GM19023 (cell line): ENCODE results near the gene NAT14.

Source experiments
- ATAC-seq: cut with Tn5 transposase; IDR thresholded peaks from one replicate; pipeline ENCODE4 v1.9.1; 2021; ENCODE audit warnings: mild to moderate bottlenecking, moderate library complexity; ENCODE audit not compliant: unreplicated experiment

NAT14 gene

GRCh38 chr19:55498246-55498840 lies 13.4 kb downstream of the NAT14 start:
- ATAC-seq: no peak

GRCh38 chr19:55500368-55500952 lies 15.5 kb downstream of the NAT14 start:
- ATAC-seq: no peak

DNA sequence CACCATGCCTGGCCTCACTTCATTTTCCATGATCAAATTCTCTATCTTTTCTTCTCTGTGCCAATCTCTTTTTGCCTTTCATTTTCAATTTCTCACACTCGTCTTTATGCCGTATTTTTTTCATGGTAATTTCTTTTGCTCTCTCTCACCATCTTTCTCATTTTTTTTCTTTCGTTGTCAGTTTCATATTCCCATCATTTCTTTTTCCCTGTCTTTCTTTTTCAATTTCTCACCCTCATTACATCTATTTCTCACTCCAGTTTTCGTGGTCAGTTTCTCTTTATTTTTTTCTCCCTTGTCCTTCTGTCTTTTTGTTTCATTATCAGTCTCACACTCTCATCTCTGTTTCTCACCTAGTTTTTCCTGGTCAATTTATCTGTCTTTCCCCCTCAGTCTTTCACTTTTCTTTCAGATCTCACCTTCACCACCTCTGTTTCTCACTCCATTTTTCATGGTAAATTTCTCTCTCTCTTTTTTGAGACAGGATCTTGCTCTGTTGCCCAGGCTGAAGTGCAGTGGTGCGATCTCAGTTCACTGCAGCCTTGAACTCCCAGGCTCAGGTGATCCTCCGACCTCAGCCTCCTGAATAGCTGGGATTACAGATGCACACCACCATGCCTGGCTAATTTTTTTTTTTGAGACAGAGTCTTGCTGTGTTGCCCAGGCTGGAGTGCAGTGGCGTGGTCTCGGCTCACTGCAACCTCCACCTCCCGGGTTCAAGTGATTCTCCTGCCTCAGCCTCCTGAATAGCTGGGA lies 17.4 kb downstream of the NAT14 start:
- ATAC-seq: no peak

DNA sequence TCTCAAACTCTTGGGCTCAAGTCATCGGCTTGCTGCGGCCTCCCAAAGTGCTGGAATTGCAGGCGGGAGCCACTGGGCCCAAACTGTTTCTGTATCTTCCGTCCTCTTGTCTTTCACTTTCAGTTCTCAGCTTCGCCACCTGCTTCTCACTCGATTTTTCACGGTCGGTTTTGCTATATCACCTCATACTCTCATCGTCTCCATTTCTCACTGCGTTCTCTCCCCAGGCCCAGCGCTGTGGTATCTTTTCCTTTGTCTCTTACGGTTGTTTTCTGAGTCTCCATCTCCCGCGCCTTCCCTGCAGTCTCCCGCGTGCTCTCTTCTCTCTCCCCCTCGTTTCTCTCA lies 18.1 kb downstream of the NAT14 start:
- ATAC-seq: no peak

DNA sequence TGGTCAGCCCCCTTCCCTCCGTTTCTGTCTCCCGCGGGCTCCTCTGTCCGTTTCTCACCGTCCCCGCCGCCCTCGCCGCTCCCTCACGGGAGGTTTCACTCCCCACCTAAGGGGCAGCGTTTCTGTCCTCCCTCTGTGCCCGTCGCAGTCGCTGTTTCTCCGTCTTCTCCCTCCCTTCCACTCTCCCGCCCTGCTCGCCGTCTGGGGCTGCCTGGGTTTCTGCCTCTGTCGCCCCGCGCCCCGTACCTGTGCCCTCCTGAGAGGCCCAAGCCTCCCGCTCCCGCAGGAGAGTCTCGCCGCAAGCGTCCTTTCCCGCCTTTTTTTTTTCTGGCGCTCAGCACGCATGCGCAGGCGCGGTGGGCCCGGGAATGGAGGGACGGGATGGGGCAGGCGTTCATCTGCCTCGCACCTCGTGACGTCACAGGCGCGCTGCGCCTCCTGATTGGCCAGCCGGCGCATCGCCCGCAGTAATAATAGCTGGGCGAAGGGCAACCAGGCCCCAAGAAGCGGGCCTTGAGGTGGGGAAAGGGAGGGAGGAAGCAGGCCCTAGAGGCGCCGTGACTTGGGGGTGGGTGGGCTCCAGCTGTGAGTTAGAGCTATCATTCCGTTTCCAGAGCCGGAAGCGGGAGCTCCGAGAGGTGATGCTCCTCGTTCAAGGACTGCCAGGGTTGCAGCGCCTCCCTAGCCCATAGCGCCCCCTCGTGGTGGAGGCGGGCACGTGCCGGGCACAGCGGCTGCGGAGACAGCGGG lies 18.7 kb downstream of the NAT14 start:
- peak; percentile 96 for ATAC-seq

DNA sequence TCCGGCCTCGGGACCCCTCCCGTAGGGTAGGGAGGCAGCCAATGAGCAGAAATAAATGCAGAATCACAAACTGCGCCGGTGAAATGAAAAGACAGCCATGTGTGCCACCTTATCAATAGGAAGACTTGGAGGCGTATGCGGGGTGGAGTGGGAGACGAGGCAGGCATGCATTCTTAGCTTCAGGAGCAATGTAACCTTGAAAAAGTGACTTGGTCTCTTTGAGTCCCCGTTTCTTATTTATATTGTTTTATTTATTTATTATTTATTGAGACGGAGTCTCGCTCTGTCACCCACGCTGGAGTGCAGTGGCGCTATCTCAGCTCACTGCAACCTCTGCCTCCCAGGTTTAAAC lies 19.2 kb downstream of the NAT14 start:
- ATAC-seq: no peak

- no peak for ATAC-seq
Observed at GRCh38 chr19:55504981-55505380, 20.0 kb downstream of the NAT14 start.

- no peak for ATAC-seq
Observed at GRCh38 chr19:55508120-55508519, 23.1 kb downstream of the NAT14 start.

GRCh38 chr19:55516878-55517620 lies 32.1 kb downstream of the NAT14 start:
- peak; percentile 99 for ATAC-seq

GRCh38 chr19:55519451-55520311 lies 34.7 kb downstream of the NAT14 start:
- no peak for ATAC-seq

DNA sequence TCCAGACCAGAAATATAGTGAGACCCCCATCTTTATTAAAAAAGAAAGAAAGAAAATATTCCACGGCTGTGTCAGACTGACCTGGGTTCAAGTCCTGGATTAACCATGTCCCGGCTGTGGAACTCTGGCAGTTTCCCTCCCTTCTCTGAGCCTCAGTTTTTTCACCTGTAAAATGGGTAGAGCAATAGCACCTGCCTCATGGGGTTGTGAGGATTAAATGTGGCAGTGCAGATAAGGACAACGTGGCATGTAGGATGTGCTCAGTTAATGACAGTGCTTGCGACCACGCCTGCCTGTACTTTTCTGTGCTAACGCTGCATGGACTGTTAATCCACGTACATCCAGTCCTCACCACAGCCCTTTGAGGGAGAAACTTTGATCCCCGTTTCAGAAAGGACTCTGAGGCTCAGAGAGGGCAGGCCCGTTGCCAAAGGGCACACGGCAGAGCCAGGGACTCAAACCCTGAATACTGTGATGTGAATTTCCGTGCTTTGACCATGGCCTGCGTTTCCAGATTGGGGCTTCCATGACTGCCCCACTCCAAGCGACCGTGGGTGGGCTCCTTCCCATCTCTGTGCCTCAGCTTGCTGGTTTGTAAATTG lies 35.8 kb downstream of the NAT14 start:
- ATAC-seq: no peak

DNA sequence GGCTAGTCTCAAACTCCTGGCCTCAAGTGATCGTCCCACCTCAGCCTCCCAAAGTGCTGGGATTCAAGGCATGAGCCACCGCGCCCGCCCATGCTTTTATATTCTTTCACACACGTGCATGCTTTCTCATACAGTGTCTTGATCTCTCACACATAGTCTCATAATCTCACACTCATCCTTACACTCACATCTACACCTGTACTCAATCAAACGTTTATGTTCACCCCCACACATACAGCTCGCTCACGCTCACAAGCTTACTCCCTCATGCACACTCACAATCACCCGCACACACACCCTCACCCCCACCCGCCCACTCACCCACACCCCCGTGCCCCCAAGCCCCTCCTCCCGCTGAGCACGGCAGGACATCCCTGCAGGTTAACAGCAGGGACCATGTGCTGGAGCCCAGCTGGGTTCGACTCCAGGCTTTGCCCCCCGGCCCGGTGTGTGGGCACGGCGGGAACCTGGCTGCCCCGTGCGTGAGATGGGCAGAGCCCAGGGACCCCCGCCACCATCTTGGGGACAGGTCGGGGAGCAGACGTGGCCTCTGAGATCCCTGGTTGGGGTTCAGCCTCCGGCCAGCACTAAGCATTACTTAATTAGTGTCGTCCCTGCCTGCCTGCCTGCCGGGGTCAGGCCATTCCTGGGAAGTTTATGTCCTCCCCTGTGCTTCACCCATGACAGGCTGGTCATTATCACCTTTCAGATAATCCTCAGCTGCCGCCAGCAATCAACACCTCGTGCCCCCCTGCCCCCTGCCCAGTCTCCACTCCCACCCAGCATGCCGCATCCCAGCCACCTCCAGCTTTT lies 40.5 kb downstream of the NAT14 start:
- no peak for ATAC-seq

GRCh38 chr19:55526216-55527196 lies 41.5 kb downstream of the NAT14 start:
- no peak for ATAC-seq

GRCh38 chr19:55527197-55528029 lies 42.4 kb downstream of the NAT14 start:
- ATAC-seq: no peak

DNA sequence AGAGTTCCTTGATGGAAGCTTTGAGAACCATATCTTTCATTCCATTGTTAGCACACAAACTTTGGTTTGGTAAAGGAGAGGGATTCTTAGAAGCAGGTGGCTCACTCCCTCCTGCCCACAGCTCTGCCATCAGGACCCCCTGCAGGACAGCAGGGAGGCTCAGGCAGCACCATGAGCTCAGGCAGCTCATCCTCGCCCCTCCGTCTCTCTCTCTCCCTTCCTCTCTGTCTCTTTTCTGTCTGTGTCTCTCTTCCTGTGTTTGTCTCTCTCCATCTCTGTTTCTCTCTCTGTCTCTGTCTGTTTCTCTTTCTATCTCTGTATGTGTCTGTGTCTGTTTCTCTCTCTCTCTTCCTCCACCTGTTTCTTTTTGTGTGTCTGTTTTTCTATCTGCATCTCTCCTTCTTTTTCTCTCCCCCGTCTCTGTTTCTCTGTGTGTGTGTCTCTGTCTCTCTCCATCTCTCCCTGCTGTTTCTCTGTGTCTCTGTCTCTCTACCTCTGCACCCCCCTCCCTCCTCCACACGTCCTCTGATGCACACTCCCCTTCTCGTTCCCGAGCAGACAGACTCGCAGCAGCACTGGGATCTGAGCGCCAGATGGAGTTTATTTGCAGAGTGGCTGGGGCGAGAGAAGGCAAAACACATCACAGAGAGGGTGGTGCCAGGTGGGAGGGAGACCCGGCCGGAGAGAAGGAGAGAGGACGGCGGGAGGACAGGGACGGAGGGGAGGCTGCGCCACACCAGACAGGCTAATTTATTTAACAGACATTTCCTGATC lies 43.2 kb downstream of the NAT14 start:
- no peak for ATAC-seq

DNA sequence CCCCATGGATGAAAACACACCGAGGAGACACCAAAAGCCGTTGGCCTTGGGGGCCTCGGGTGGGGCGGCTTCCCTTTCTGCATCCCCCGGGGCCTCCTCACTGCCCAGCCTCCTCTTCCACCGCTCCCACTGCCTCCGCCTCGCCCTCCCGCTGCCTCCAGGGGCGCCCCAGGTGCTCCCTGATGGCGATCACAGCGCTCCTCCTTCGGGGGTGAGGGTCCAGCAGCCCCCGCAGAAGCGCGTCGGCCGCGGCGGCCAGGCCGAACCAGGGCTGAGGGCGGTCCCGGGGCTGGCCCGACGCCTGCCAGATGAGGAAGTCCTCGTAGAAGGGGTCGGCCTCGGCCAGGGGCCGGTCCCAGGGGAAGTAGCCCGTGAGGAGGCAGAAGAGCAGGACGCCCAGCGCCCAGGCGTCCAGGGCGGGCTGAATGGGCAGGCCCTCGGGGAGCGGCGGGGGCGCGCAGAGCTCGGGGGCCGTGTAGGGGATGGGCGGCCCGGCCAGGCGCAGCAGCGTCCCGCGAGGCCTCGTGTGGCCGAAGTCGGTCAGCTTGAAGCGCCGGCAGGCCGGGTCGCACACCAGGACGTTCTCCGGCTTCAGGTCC lies 44.7 kb downstream of the NAT14 start:
- no peak for ATAC-seq
